GM19397 (cell line): ENCODE measurements around the gene NXN.
A peak's percentile ranks its signal among the peaks of the same experiment; 100 is the strongest.
"Not testable (repeated sequence)": the region's sequence is repeated elsewhere in the genome, so short reads cannot be mapped to it uniquely, and the experiment has no call there.

Experiments
- ATAC-seq: cut with Tn5 transposase; IDR thresholded peaks from one replicate; pipeline ENCODE4 v1.9.1; 2021; ENCODE audit warnings: mild to moderate bottlenecking, moderate library complexity; ENCODE audit not compliant: unreplicated experiment

Gene NXN

GRCh38 chr17:787641-788221, 191.8 kb downstream of the NXN start:
- no peak for ATAC-seq

DNA sequence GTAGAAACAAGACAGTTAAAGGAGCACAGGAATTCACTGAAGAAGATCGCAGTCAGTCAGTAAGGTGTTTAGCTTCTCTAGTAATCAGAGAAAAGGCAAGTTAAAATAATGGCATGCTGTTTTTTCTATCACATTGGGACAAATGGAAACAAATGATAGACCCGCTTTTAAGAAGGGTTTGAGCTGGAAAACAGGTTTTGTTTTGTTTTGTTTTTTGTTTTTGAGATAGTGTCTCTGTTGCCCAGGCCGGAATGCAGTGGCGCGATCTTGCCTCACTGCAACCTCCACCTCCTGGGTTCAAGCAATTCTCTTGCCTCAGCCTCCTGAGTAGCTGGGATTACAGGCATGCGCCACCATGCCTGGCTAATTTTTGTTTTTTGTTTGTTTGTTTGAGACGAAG, 193.7 kb downstream of the NXN start:
- not testable (repeated sequence) for ATAC-seq

- ATAC-seq: no peak
These were observed 195.4 kb downstream of the NXN start for GRCh38 chr17:784143-784542.

DNA sequence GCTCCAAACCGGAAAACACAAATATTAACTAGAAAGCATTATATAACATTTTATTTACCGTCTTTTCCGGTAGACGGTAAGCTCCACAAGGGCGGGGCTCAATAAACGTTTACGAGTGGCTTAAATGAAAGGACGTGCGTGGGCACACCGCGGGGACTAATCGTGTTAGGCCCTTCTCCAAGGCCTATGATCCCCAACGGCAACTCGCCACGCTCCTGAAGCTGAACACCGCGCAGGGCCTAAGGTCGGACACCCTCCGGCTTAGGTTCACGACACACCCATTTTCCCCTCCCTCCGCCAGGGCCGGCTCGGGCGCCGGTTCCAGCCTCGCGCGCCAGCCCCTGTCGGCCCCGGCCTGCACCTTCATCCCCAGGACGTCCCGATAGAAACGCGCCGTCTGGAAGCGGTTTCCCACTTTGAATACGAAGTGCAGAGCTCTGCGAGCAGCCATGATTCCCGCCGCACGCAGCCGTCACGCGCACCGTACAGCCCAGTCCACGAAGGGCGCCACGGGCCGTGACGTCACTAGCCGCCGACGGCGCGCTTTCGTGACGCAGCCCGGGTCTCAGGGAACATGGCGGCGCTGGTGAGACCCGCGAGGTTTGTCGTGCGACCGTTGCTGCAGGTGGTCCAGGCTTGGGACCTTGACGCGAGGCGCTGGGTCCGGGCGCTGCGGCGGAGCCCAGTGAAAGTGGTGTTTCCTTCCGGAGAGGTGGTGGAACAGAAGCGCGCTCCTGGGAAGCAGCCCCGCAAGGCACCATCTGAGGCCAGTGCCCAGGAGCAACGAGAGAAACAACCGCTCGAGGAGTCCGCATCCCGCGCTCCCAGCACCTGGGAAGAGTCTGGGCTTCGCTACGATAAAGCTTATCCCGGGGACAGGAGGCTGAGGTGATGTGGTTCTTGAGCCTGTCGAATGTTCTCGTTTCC, 197.5 kb downstream of the NXN start, which contains the start of the genes GLOD4 and MRM3:
GLOD4 (minus strand) TSS at position 476 of the 927 bp plus-strand sequence; CDS start at position 451, 25 bp downstream.
MRM3 (plus strand) TSS at position 549 of the 927 bp plus-strand sequence; CDS start at position 575, 26 bp downstream.
- peak; percentile 95 for ATAC-seq

- no peak for ATAC-seq
These were observed 201.5 kb downstream of the NXN start for GRCh38 chr17:778096-778495.

GRCh38 chr17:774313-774584, 205.3 kb downstream of the NXN start:
- ATAC-seq: no peak

GRCh38 chr17:773467-774312, 205.9 kb downstream of the NXN start:
- no peak for ATAC-seq

GRCh38 chr17:773016-773415, 206.6 kb downstream of the NXN start:
- ATAC-seq: no peak

DNA sequence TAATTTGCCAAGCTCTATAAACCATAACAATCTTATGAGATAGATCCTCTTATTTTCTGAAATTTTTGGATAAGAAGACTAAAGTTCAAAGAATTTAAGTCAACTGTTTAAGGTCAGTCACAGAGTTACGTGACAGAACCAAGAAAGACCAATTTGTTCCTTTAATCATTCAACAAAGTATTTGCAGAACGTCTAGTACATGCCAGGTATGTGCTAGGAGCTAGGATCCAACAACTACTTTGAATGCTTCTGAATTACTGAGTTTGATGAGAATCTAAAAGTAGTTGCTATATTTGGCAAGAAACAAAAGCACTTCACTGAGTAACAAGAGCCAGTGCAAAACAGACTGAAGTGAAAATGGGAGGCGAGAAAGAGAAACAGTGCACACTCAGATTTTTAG, 212.5 kb downstream of the NXN start:
- no peak for ATAC-seq

DNA sequence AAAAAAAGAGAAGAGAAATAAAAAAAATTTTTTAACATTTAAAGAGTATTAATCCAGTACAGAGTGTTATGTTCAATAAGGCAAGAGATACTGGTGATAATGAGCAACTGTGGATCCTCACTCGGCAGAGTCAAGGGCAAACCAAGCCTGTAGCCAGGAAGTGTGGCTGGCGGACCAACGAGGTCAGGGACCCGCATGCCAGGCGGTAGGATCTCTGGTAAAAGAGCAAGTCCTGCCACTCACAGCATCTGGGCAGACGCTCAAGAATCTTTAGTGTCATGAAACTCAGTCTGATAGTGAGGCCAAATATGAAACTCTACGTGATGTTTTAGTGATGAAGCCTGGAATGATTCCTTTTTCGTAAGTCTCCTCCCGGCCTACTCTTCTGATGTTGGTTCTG, 219.2 kb downstream of the NXN start:
- no peak for ATAC-seq

GRCh38 chr17:759964-760363, 219.6 kb downstream of the NXN start:
- ATAC-seq: no peak

GRCh38 chr17:756010-756567, 223.5 kb downstream of the NXN start:
- not testable (repeated sequence) for ATAC-seq

GRCh38 chr17:755319-755961, 224.1 kb downstream of the NXN start:
- not testable (repeated sequence) for ATAC-seq

- ATAC-seq: no peak
These were observed 226.2 kb downstream of the NXN start for GRCh38 chr17:753418-753817.

DNA sequence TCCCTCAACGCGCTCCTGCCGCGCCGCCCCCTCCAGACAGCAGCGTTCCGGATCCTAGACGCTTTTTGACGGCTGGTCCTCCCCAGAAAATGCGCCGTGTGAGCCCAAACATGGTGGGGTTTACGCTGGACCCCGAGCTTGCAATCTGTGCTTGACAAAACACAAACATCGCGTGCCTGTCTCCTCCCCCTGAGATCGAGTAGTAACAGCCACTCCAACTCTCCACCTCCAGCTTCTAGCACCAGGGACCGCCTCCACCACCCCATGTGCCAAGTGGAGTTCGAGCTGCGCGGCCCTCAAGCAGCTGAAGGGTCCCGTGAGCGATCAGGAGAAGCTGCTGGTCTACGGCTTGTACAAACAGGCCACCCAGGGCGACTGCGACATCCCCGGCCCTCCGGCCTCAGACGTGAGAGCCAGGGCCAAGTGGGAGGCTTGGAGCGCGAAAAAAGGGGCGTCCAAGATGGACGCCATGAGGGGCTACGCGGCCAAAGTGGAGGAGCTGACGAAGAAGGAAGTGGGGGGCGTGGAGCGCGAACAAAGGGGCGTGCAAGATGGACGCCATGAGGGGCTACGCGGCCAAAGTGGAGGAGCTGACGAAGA, 226.9 kb downstream of the NXN start:
- no peak for ATAC-seq

DNA sequence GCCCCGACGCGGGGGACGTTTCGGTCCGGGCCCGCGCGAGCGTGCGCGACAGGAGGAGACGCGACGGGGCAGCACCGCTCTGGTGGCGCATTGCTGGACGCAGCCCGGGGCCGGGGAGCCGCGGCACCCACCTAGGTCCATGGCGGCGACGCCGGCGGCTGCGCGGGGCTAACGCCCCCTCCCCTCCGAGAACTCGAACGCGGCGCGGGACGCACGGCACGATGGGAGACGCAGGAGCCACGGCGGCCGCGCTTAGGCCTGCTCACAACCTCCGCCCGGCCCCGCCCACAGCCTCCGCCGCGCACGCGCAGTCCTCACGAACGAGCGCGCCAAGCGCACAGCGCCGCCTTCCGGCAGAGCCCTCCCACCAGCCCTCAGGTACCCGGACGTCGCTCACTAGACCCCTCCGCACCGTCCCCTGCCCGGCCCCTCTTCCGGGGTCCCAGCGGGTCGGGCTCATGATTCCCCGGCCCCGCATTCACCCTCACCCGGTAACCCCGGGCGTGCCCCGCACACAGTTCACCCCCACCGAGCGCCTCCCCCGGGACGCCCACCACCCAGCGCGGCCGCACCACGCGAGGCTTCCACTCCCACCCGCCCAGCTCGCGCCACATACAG, 227.5 kb downstream of the NXN start, which contains the start of gene GEMIN4:
GEMIN4 (minus strand) TSS at position 263 of the 618 bp plus-strand sequence; CDS start at position 141, 122 bp downstream.
- ATAC-seq: peak; percentile 87

GRCh38 chr17:751269-752001, 228.1 kb downstream of the NXN start:
- peak; percentile 25 for ATAC-seq

GRCh38 chr17:750431-751037, 229.0 kb downstream of the NXN start:
- no peak for ATAC-seq
